ENCODE measurements around the gene METTL9.
"Not testable (repeated sequence)": the region's sequence is repeated elsewhere in the genome, so short reads cannot be mapped to it uniquely, and the experiment has no call there.

The METTL9 gene

DNA sequence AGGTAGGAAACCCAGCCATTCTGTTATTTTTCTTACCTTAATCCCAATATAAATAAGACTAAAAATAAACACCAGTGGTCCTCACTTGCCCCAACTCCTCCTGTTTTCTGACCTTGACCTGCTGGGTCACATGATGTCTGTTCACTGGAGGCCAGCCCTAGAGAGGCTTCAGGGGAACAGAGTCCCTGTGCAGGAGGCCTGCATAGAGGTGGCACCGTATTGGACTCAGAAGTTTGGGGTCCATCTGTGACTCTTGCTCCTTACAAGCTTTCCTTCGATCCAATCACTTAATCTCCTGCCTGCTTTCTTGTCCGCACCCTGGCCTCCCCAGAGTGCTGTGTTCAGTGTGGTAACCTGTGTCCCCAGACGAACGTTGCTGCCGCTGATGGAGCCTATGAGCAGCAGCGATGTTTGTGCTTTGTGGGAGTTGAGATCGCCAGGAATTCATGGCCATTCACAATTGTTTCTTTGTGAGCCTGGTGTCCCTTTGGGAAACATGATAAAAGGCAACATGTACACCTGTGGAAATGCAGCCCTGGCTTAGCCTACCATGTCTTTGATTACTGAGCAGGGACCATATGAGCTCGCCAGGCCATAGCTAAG, 48.3 kb downstream of the METTL9 start:
- TF ChIP-seq, protein P1, sequence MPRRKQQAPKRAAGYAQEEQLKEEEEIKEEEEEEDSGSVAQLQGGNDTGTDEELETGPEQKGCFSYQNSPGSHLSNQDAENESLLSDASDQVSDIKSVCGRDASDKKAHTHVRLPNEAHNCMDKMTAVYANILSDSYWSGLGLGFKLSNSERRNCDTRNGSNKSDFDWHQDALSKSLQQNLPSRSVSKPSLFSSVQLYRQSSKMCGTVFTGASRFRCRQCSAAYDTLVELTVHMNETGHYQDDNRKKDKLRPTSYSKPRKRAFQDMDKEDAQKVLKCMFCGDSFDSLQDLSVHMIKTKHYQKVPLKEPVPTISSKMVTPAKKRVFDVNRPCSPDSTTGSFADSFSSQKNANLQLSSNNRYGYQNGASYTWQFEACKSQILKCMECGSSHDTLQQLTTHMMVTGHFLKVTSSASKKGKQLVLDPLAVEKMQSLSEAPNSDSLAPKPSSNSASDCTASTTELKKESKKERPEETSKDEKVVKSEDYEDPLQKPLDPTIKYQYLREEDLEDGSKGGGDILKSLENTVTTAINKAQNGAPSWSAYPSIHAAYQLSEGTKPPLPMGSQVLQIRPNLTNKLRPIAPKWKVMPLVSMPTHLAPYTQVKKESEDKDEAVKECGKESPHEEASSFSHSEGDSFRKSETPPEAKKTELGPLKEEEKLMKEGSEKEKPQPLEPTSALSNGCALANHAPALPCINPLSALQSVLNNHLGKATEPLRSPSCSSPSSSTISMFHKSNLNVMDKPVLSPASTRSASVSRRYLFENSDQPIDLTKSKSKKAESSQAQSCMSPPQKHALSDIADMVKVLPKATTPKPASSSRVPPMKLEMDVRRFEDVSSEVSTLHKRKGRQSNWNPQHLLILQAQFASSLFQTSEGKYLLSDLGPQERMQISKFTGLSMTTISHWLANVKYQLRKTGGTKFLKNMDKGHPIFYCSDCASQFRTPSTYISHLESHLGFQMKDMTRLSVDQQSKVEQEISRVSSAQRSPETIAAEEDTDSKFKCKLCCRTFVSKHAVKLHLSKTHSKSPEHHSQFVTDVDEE (CRISPR knock-in tag; IDR thresholded peaks at IDR 0.05), result no peak
- TF ChIP-seq, protein P2, sequence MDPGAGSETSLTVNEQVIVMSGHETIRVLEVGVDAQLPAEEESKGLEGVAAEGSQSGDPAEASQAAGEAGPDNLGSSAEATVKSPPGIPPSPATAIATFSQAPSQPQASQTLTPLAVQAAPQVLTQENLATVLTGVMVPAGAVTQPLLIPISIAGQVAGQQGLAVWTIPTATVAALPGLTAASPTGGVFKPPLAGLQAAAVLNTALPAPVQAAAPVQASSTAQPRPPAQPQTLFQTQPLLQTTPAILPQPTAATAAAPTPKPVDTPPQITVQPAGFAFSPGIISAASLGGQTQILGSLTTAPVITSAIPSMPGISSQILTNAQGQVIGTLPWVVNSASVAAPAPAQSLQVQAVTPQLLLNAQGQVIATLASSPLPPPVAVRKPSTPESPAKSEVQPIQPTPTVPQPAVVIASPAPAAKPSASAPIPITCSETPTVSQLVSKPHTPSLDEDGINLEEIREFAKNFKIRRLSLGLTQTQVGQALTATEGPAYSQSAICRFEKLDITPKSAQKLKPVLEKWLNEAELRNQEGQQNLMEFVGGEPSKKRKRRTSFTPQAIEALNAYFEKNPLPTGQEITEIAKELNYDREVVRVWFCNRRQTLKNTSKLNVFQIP (CRISPR knock-in tag; IDR thresholded peaks at IDR 0.05; ENCODE audit: borderline replicate concordance, low read depth), result no peak
- TF ChIP-seq TOX (CRISPR knock-in tag; IDR thresholded peaks at IDR 0.05; ENCODE audit: borderline replicate concordance), result no peak
- no peak for TF ChIP-seq PPARA (CRISPR knock-in tag; IDR thresholded peaks at IDR 0.05; ENCODE audit: borderline replicate concordance)
- no peak for TF ChIP-seq ARNTL (CRISPR knock-in tag; IDR thresholded peaks at IDR 0.05; ENCODE audit: borderline replicate concordance, low read depth)
- no peak for TF ChIP-seq ZNF70 (CRISPR knock-in tag; IDR thresholded peaks at IDR 0.05)
- no peak for TF ChIP-seq GLIS3 (CRISPR knock-in tag; IDR thresholded peaks at IDR 0.05)
- no peak for TF ChIP-seq ESRRG (CRISPR knock-in tag; IDR thresholded peaks at IDR 0.05)
- TF ChIP-seq SNAI2 (CRISPR knock-in tag; IDR thresholded peaks at IDR 0.05), result no peak
- no peak for TF ChIP-seq BACH2 (CRISPR knock-in tag; IDR thresholded peaks at IDR 0.05; ENCODE audit: borderline replicate concordance)
- no peak for TF ChIP-seq CREB5 (CRISPR knock-in tag; IDR thresholded peaks at IDR 0.05; ENCODE audit: low read depth)
- TF ChIP-seq CSDC2 (CRISPR knock-in tag; IDR thresholded peaks at IDR 0.05), result no peak
- TF ChIP-seq ZFP3 (CRISPR knock-in tag; IDR thresholded peaks at IDR 0.05), result no peak
- no peak for TF ChIP-seq TCF4 (CRISPR knock-in tag; IDR thresholded peaks at IDR 0.05; ENCODE audit: borderline replicate concordance)
- no peak for TF ChIP-seq ZFP30 (CRISPR knock-in tag; IDR thresholded peaks at IDR 0.05)
- TF ChIP-seq ISL1 (CRISPR knock-in tag; IDR thresholded peaks at IDR 0.05), result no peak
- TF ChIP-seq ZNF565 (CRISPR knock-in tag; conservative IDR thresholded peaks at IDR 0.05; ENCODE audit: low read depth), result no peak
- TF ChIP-seq PATZ1 (CRISPR knock-in tag; IDR thresholded peaks at IDR 0.05; ENCODE audit: borderline replicate concordance), result no peak
- TF ChIP-seq ZNF8 (CRISPR knock-in tag; IDR thresholded peaks at IDR 0.05), result no peak

GRCh38 chr16:21649826-21650406, 50.5 kb downstream of the METTL9 start:
- ATAC-seq, result not testable (repeated sequence)

More for the DNA sequence above, 48.3 kb downstream of the METTL9 start:
- ATAC-seq, result no peak

GRCh38 chr16:21650521-21650920, 51.1 kb downstream of the METTL9 start:
- no peak for ATAC-seq
- TF ChIP-seq, protein P1 (CRISPR knock-in tag; IDR thresholded peaks at IDR 0.05), result no peak
- TF ChIP-seq ZNF8 (CRISPR knock-in tag; IDR thresholded peaks at IDR 0.05), result no peak

Data from SK-N-SH treated with all-trans-retinoic acid at 6 μM for 48 hours (cell line).